ENCODE data around the gene AFF1.

AFF1 gene

GRCh38 chr4:87037671-87038334 is 103.0 kb downstream of the AFF1 start:
- no peak for FAIRE-seq

GRCh38 chr4:87038837-87039615 is 104.2 kb downstream of the AFF1 start:
- no peak for FAIRE-seq

- FAIRE-seq, result no peak
Observed at GRCh38 chr4:87041141-87041540, 106.3 kb downstream of the AFF1 start.

- FAIRE-seq, result no peak
Observed at GRCh38 chr4:87042221-87042620, 107.4 kb downstream of the AFF1 start.

- no peak for FAIRE-seq
Observed at GRCh38 chr4:87042986-87043820, 108.4 kb downstream of the AFF1 start.

GRCh38 chr4:87044511-87045233 is 109.9 kb downstream of the AFF1 start:
- no peak for FAIRE-seq

GRCh38 chr4:87045234-87045558 is 110.4 kb downstream of the AFF1 start:
- FAIRE-seq, result no peak

GRCh38 chr4:87045659-87046058 is 110.8 kb downstream of the AFF1 start:
- FAIRE-seq, result no peak

- FAIRE-seq, result no peak
Observed at GRCh38 chr4:87046121-87046551, 111.3 kb downstream of the AFF1 start.

- no peak for FAIRE-seq
Observed at GRCh38 chr4:87047281-87047798, 112.5 kb downstream of the AFF1 start.

GRCh38 chr4:87049508-87049907 is 114.7 kb downstream of the AFF1 start:
- FAIRE-seq, result no peak

GRCh38 chr4:87050596-87050995 is 115.8 kb downstream of the AFF1 start:
- no peak for FAIRE-seq

GRCh38 chr4:87051121-87051713 is 116.4 kb downstream of the AFF1 start:
- FAIRE-seq, result no peak

GRCh38 chr4:87052615-87053014 is 117.8 kb downstream of the AFF1 start:
- no peak for FAIRE-seq

GRCh38 chr4:87053176-87053658 is 118.4 kb downstream of the AFF1 start:
- no peak for FAIRE-seq

- FAIRE-seq, result no peak
Observed at GRCh38 chr4:87053802-87054767, 119.3 kb downstream of the AFF1 start.

- FAIRE-seq, result no peak
Observed at GRCh38 chr4:87054900-87055299, 120.1 kb downstream of the AFF1 start.

- FAIRE-seq, result no peak
Observed at GRCh38 chr4:87055311-87055710, 120.5 kb downstream of the AFF1 start.

- FAIRE-seq, result no peak
Observed at GRCh38 chr4:87056881-87057280, 122.1 kb downstream of the AFF1 start.

GRCh38 chr4:87057835-87058355 is 123.1 kb downstream of the AFF1 start:
- FAIRE-seq, result no peak

Data from colon (tissue), 2 donors.